PC-9 (cell line): Measurements from ENCODE around the gene IGF2BP1. TPM values are rescaled to one million over a fixed set of nuclear protein-coding genes. Genes with fewer than 3 reads are reported as not detected.
"Not testable (repeated sequence)": the region's sequence is repeated elsewhere in the genome, so short reads cannot be mapped to it uniquely, and the experiment has no call there.

Experiments
- BruUV-seq: library from RNA; stranded (reverse); fragments of 400-500 nt; replicated peaks from 2 replicates; lab custom pipeline; 2021; lab: Mats Ljungman, UMichigan
- CTCF ChIA-PET: fragments of 300-600 bp; sonication (Branson Sonifier 250); formaldehyde crosslinking; loops from one replicate; lab custom pipeline; 2022; ENCODE audit warnings: antibody characterized with exemption; lab: Charles Lee
- POLR2A ChIA-PET: fragments of 300-600 bp; sonication (Branson Sonifier 250); formaldehyde crosslinking; loops from one replicate; lab custom pipeline; 2022; ENCODE audit warnings: antibody characterized with exemption; ENCODE audit not compliant: unreplicated experiment; lab: Charles Lee
- DNase-seq, 2 experiments: peaks; one replicate each; pipeline versions ENCODE4 v3.0.0 to v3.0.0-alpha.2; 2015 to 2022; ENCODE audit warnings: mixed read lengths in 1 of 2
- H2AFZ ChIP-seq: fragments of 200-600 bp; sonication (generic); 2 replicates; pipeline ENCODE4 v1.8.1; 2017; ENCODE audit warnings: antibody characterized with exemption
- H3F3A ChIP-seq: fragments of 200-600 bp; sonication (generic); 2 replicates; pipeline ENCODE4 v1.8.1; 2017; ENCODE audit warnings: antibody characterized with exemption, mild to moderate bottlenecking, low read depth; ENCODE audit not compliant: insufficient read depth
- H3K27ac ChIP-seq: fragments of 200-600 bp; sonication (generic); 2 replicates; pipeline ENCODE4 v1.6.1; 2016; ENCODE audit warnings: mixed run types
- H3K27me3 ChIP-seq: fragments of 200-600 bp; sonication (generic); 2 replicates; pipeline ENCODE4 v1.6.1; 2016; ENCODE audit warnings: low read depth, mixed run types; ENCODE audit not compliant: insufficient read depth
- H3K36me3 ChIP-seq: fragments of 200-600 bp; sonication (generic); 2 replicates; pipeline ENCODE4 v1.6.1; 2016; ENCODE audit warnings: low read depth, mixed run types
- H3K4me1 ChIP-seq: fragments of 200-600 bp; sonication (generic); replicated peaks from 2 replicates; pipeline ENCODE4 v1.6.1; 2016; ENCODE audit warnings: mixed run types; ENCODE audit not compliant: insufficient read depth
- H3K4me2 ChIP-seq: fragments of 200-600 bp; sonication (generic); 2 replicates; pipeline ENCODE4 v1.6.1; 2017; ENCODE audit warnings: mixed run types
- H3K4me3 ChIP-seq: fragments of 200-600 bp; sonication (generic); 2 replicates; pipeline ENCODE4 v1.6.1; 2016; ENCODE audit warnings: mixed run types
- H3K79me2 ChIP-seq: fragments of 200-600 bp; sonication (generic); 2 replicates; pipeline ENCODE4 v1.6.1; 2017; ENCODE audit warnings: low read depth, mixed run types
- H3K9me2 ChIP-seq: fragments of 200-600 bp; sonication (generic); 2 replicates; pipeline ENCODE4 v1.8.1; 2017; ENCODE audit warnings: mild to moderate bottlenecking; ENCODE audit not compliant: insufficient read depth
- H3K9me3 ChIP-seq: fragments of 200-600 bp; sonication (generic); 2 replicates; pipeline ENCODE4 v1.8.1; 2016; ENCODE audit warnings: low read depth; ENCODE audit not compliant: insufficient read depth
- H4K20me1 ChIP-seq: fragments of 200-600 bp; sonication (generic); 2 replicates; pipeline ENCODE4 v1.8.1; 2017; ENCODE audit not compliant: insufficient read depth
- CTCF ChIP-seq: fragments of 200-600 bp; sonication (generic); conservative IDR thresholded peaks from 2 replicates; pipeline ENCODE4 v1.6.1; 2017; ENCODE audit warnings: mixed run types, antibody characterized with exemption, mild to moderate bottlenecking, moderate library complexity
- EZH2 ChIP-seq: fragments of 200-600 bp; sonication (generic); IDR thresholded peaks from 2 replicates; pipeline ENCODE4 v1.8.0; 2017; ENCODE audit warnings: antibody characterized with exemption, low read depth
- intact Hi-C: fragments of 100-400 bp; cut with micrococcal nuclease; formaldehyde crosslinking; loops from one replicate; pipeline ENCODE4 v1.10.0; 2022; ENCODE audit not compliant: unreplicated experiment
- total RNA-seq: library from RNA; stranded (reverse); gene quantifications from 2 replicates; pipeline ENCODE4 v1.2.3, GENCODE V29; 2021

The IGF2BP1 gene
- total RNA-seq, 1 experiment from 2014 or later = 57.4 TPM

GRCh38 chr17:49021768-49022103 lies 24.6 kb downstream of the IGF2BP1 start:
- Histone ChIP-seq H3K9me2 (no peaks in the 10 kb centered on the region), H4K20me1 (peaks cover 34% of the 10 kb centered on the region), H3K79me2 (peaks cover 65% of the 10 kb centered on the region), H3K4me1 (peaks cover 26% of the 10 kb centered on the region), H3K27ac (peak overlapping the region; percentile 58), H3K9me3 (no peaks in the 10 kb centered on the region), H3K4me3 (no peak overlapping the region), H2AFZ (no peak overlapping the region), H3K27me3 (no peaks in the 10 kb centered on the region), H3F3A (peaks cover 6% of the 10 kb centered on the region; the same call in 1 of the 2 replicates), H3K4me2 (no peak overlapping the region), H3K36me3 (no peaks in the 10 kb centered on the region)
- intact Hi-C loops = no loop called here
- ChIA-PET POLR2A (no interaction called here), CTCF (interaction anchor here (0.6 kb wide), 1 partner anchor 396 kb away, joined by 3 read pairs; no protein-coding TSS in a partner anchor)
- no peak for TF ChIP-seq EZH2
- no peak for TF ChIP-seq CTCF
- BruUV-seq = no TSS peak
- no peak for DNase-seq

GRCh38 chr17:49022391-49022941 lies 25.3 kb downstream of the IGF2BP1 start:
- Histone ChIP-seq H3K27ac (peak overlapping the region; percentile 58; the same call in 1 of the 2 replicates), H3K79me2 (peaks cover 59% of the 10 kb centered on the region), H3K4me3 (no peak overlapping the region), H3K9me2 (no peaks in the 10 kb centered on the region), H2AFZ (no peak overlapping the region), H3K27me3 (no peaks in the 10 kb centered on the region), H3K4me2 (no peak overlapping the region), H3K4me1 (peaks cover 26% of the 10 kb centered on the region), H3K9me3 (no peaks in the 10 kb centered on the region), H4K20me1 (peaks cover 28% of the 10 kb centered on the region), H3K36me3 (no peaks in the 10 kb centered on the region), H3F3A (peaks cover 9% of the 10 kb centered on the region; the same call in 1 of the 2 replicates)
- BruUV-seq = no TSS peak
- TF ChIP-seq EZH2 (no peak), CTCF (no peak)
- CTCF ChIA-PET = no interaction called here
- POLR2A ChIA-PET = no interaction called here
- intact Hi-C loops = no loop called here
- DNase-seq = peak in 1 of 2 experiments; percentile 58

GRCh38 chr17:49024523-49024922 lies 27.3 kb downstream of the IGF2BP1 start:
- POLR2A ChIA-PET = no interaction called here
- intact Hi-C loops = no loop called here

GRCh38 chr17:49026447-49026846 lies 29.3 kb downstream of the IGF2BP1 start:
- H3K27ac ChIP-seq, H3K9me2 ChIP-seq, H2AFZ ChIP-seq, H3K27me3 ChIP-seq, H3K36me3 ChIP-seq, H4K20me1 ChIP-seq, H3K4me3 ChIP-seq, BruUV-seq, H3K4me2 ChIP-seq, H3K9me3 ChIP-seq, intact Hi-C loops, POLR2A ChIA-PET, DNase-seq: not testable (repeated sequence)
- peaks cover 23% of the 10 kb centered on the region for H3K79me2 ChIP-seq
- CTCF ChIA-PET = interaction anchor here (0.6 kb wide), 1 partner anchor 1184 kb away, joined by 3 read pairs; no protein-coding TSS in a partner anchor
- peaks cover 24% of the 10 kb centered on the region; the same call in 1 of the 2 replicates for H3F3A ChIP-seq
- H3K4me1 ChIP-seq = peaks cover 13% of the 10 kb centered on the region

More at GRCh38 chr17:49024523-49024922, 27.3 kb downstream of the IGF2BP1 start:
- Histone ChIP-seq H4K20me1 (peaks cover 22% of the 10 kb centered on the region), H3K27me3 (no peaks in the 10 kb centered on the region), H3K4me2 (no peak overlapping the region), H2AFZ (no peak overlapping the region), H3F3A (peaks cover 19% of the 10 kb centered on the region; the same call in 1 of the 2 replicates), H3K79me2 (peaks cover 38% of the 10 kb centered on the region), H3K27ac (no peak overlapping the region), H3K4me3 (no peak overlapping the region), H3K9me3 (no peaks in the 10 kb centered on the region), H3K4me1 (peaks cover 20% of the 10 kb centered on the region), H3K36me3 (no peaks in the 10 kb centered on the region), H3K9me2 (no peaks in the 10 kb centered on the region)
- TF ChIP-seq EZH2 = no peak
- no peak for TF ChIP-seq CTCF
- BruUV-seq = no TSS peak
- CTCF ChIA-PET = no interaction called here
- no peak for DNase-seq
